Stimulated activated CD8-positive, alpha-beta memory T cell treated with anti-CD3 and anti-CD28 coated beads, Interleukin-7, amount 100 ng/mL, for 4 hours (primary cell): Measurements from ENCODE around the gene IL23R.

Source experiments
- DNase-seq, 2 donors: peaks; one replicate each; pipeline ENCODE4 v3.0.0-alpha.2; 2020; ENCODE audit warnings: low read depth in 2 of 2

IL23R gene

GRCh38 chr1:67239738-67240137, 73.5 kb downstream of the IL23R start:
- no peak for DNase-seq

GRCh38 chr1:67241200-67241746, 75.0 kb downstream of the IL23R start:
- DNase-seq, result no peak

GRCh38 chr1:67242016-67242415, 75.8 kb downstream of the IL23R start:
- no peak for DNase-seq

GRCh38 chr1:67250051-67250653, 83.9 kb downstream of the IL23R start:
- no peak for DNase-seq

GRCh38 chr1:67256291-67257172, 90.3 kb downstream of the IL23R start:
- no peak for DNase-seq

GRCh38 chr1:67257173-67257535, 90.9 kb downstream of the IL23R start:
- no peak for DNase-seq

- DNase-seq, result peak; percentile 8 to 12
Observed at GRCh38 chr1:67261680-67262079, 95.4 kb downstream of the IL23R start.

GRCh38 chr1:67262735-67263134, 96.5 kb downstream of the IL23R start:
- no peak for DNase-seq

- DNase-seq, result no peak
Observed at GRCh38 chr1:67264152-67264551, 97.9 kb downstream of the IL23R start.

- no peak for DNase-seq
Observed at GRCh38 chr1:67264899-67265298, 98.6 kb downstream of the IL23R start.

GRCh38 chr1:67269061-67269460, 102.8 kb downstream of the IL23R start:
- DNase-seq, result no peak

- DNase-seq, result no peak
Observed at GRCh38 chr1:67270541-67270940, 104.3 kb downstream of the IL23R start.

GRCh38 chr1:67273591-67273990, 107.3 kb downstream of the IL23R start:
- no peak for DNase-seq

GRCh38 chr1:67274623-67275325, 108.5 kb downstream of the IL23R start:
- DNase-seq, result no peak

GRCh38 chr1:67280696-67281095, 114.4 kb downstream of the IL23R start:
- DNase-seq, result no peak

GRCh38 chr1:67281244-67281643, 115.0 kb downstream of the IL23R start:
- no peak for DNase-seq

- no peak for DNase-seq
Observed at GRCh38 chr1:67285780-67286488, 119.7 kb downstream of the IL23R start.

GRCh38 chr1:67290236-67290635, 124.0 kb downstream of the IL23R start:
- no peak for DNase-seq

GRCh38 chr1:67294836-67295617, 128.8 kb downstream of the IL23R start:
- DNase-seq, result no peak

- DNase-seq, result no peak
Observed at GRCh38 chr1:67298762-67299161, 132.5 kb downstream of the IL23R start.

- DNase-seq, result no peak
Observed at GRCh38 chr1:67299296-67299695, 133.0 kb downstream of the IL23R start.
